GM18907 (cell line): ENCODE results near the gene UTS2B.

Experiments
- ATAC-seq: cut with Tn5 transposase; IDR thresholded peaks from one replicate; pipeline ENCODE4 v1.9.1; 2021; ENCODE audit warnings: mild to moderate bottlenecking, moderate library complexity; ENCODE audit not compliant: unreplicated experiment

The UTS2B gene

GRCh38 chr3:191253089-191253799 is 77.1 kb downstream of the UTS2B start:
- peak; percentile 37 for ATAC-seq

GRCh38 chr3:191246630-191247029 is 83.7 kb downstream of the UTS2B start:
- no peak for ATAC-seq

GRCh38 chr3:191246034-191246433 is 84.3 kb downstream of the UTS2B start:
- ATAC-seq = peak; percentile 80

- peak; percentile 36 for ATAC-seq
Observed at GRCh38 chr3:191244242-191244867, 86.0 kb downstream of the UTS2B start.

- no peak for ATAC-seq
Observed at GRCh38 chr3:191240486-191240885, 89.8 kb downstream of the UTS2B start.

- ATAC-seq = no peak
Observed at GRCh38 chr3:191239407-191240031, 90.8 kb downstream of the UTS2B start.

- ATAC-seq = no peak
Observed at GRCh38 chr3:191238321-191238817, 92.0 kb downstream of the UTS2B start.

GRCh38 chr3:191237047-191237882 is 93.1 kb downstream of the UTS2B start:
- ATAC-seq = no peak

- ATAC-seq = no peak
Observed at GRCh38 chr3:191236646-191237045, 93.7 kb downstream of the UTS2B start.

- peak; percentile 99 for ATAC-seq
Observed at GRCh38 chr3:191235331-191236314, 94.7 kb downstream of the UTS2B start.

- ATAC-seq = no peak
Observed at GRCh38 chr3:191234216-191234615, 96.1 kb downstream of the UTS2B start.

- no peak for ATAC-seq
Observed at GRCh38 chr3:191227541-191227940, 102.8 kb downstream of the UTS2B start.

GRCh38 chr3:191221638-191222037 is 108.7 kb downstream of the UTS2B start:
- ATAC-seq = no peak

GRCh38 chr3:191220908-191221307 is 109.4 kb downstream of the UTS2B start:
- no peak for ATAC-seq

- no peak for ATAC-seq
Observed at GRCh38 chr3:191217301-191217700, 113.0 kb downstream of the UTS2B start.
